Measurements from ENCODE around the gene UBE2F. TPM values are rescaled to one million over a fixed set of nuclear protein-coding genes. Genes with fewer than 3 reads are reported as not detected.

Gene UBE2F
- total and polyA plus RNA-seq, 2 experiments from 2014 or later, result 52.8 to 66.7 TPM

GRCh38 chr2:238061315-238062202, 94.7 kb downstream of the UBE2F start:
- Histone ChIP-seq H3K79me2 (peaks cover 17% of the 10 kb centered on the region), H3K36me3 (replicated peaks; ENCODE audit: insufficient read depth, low read depth) (no peaks in the 10 kb centered on the region), H3K27me3 (no peaks in the 10 kb centered on the region), H3K4me2 (peak overlapping the region; percentile 92), H2AFZ (peak overlapping the region; percentile 78), H3K9me2 (replicated peaks; ENCODE audit: insufficient read depth) (no peaks in the 10 kb centered on the region), H3K27ac (peak overlapping the region; percentile 73), H3K9me3 (ENCODE audit: low read depth) (no peaks in the 10 kb centered on the region), H3K4me3 (peak overlapping the region; percentile 54), H3K4me1 (ENCODE audit: insufficient read depth) (peaks cover 28% of the 10 kb centered on the region), H4K20me1 (ENCODE audit: insufficient read depth, poor library complexity, severe bottlenecking) (no peaks in the 10 kb centered on the region)
- TF ChIP-seq EZH2 (IDR thresholded peaks at IDR 0.05; ENCODE audit: borderline replicate concordance) (no peak), EZH2phosphoT487 (IDR thresholded peaks at IDR 0.05; ENCODE audit: low read depth, severe bottlenecking, unreplicated experiment) (no peak)
- TF ChIP-seq, protein P1, sequence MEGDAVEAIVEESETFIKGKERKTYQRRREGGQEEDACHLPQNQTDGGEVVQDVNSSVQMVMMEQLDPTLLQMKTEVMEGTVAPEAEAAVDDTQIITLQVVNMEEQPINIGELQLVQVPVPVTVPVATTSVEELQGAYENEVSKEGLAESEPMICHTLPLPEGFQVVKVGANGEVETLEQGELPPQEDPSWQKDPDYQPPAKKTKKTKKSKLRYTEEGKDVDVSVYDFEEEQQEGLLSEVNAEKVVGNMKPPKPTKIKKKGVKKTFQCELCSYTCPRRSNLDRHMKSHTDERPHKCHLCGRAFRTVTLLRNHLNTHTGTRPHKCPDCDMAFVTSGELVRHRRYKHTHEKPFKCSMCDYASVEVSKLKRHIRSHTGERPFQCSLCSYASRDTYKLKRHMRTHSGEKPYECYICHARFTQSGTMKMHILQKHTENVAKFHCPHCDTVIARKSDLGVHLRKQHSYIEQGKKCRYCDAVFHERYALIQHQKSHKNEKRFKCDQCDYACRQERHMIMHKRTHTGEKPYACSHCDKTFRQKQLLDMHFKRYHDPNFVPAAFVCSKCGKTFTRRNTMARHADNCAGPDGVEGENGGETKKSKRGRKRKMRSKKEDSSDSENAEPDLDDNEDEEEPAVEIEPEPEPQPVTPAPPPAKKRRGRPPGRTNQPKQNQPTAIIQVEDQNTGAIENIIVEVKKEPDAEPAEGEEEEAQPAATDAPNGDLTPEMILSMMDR (IDR thresholded peaks at IDR 0.05; ENCODE audit: poor library complexity), result no peak
- DNase-seq (ENCODE audit: low spot score), result peak; percentile 52
- 4% methylated on average over 29 of the region's 29 CpGs for WGBS (ENCODE audit: low lambda C conversion rate, missing lambda C conversion rate)

DNA sequence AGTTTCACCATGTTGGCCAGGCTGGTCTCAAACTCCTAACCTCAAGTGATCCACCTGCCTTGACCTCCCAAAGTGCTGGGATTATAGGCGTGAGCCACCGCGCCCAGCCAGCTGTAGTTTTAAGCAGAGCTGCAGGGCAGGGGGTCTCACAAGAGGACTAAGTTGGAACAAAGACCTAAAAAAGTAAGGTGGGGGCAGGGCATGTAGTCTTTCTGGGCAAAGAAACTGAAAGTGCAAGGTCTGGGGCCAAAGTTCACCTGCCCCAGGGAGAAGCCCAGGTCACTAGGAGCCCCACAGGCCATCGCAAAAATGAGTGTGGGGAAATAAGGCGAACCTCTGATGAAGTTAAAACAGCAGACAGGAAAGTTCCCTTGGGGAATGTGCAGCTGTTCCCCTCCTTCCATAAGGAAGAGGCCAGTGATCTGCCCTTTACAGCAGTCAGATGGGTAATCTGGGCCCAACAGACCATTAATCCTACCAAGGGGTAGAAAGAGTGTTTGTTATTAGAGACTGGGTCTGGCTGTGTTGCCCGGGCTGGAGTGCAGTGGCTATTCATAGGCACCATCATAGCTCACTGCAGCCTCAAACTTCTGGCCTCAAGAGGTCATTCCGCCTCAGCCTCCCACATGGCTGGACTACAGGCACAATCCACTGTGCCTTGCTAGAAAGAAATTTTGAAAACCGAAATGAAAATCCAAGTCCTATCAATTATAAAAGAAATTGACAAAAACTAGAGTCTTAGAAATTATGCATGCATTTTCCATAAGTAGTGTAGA, 96.8 kb downstream of the UBE2F start:
- no peak for DNase-seq (ENCODE audit: low spot score)
- Histone ChIP-seq H2AFZ (no peak overlapping the region), H3K4me1 (ENCODE audit: insufficient read depth) (peaks cover 28% of the 10 kb centered on the region)

GRCh38 chr2:238064376-238064775, 97.6 kb downstream of the UBE2F start:
- Histone ChIP-seq H2AFZ (no peak overlapping the region), H3K36me3 (replicated peaks; ENCODE audit: insufficient read depth, low read depth) (no peaks in the 10 kb centered on the region), H3K9me3 (ENCODE audit: low read depth) (no peaks in the 10 kb centered on the region), H3K4me3 (no peak overlapping the region), H3K27ac (peak overlapping the region; percentile 47), H3K9me2 (replicated peaks; ENCODE audit: insufficient read depth) (no peaks in the 10 kb centered on the region), H3K27me3 (no peaks in the 10 kb centered on the region), H4K20me1 (ENCODE audit: insufficient read depth, poor library complexity, severe bottlenecking) (no peaks in the 10 kb centered on the region), H3K4me2 (peak overlapping the region; percentile 23), H3K4me1 (ENCODE audit: insufficient read depth) (peaks cover 28% of the 10 kb centered on the region), H3K79me2 (peaks cover 17% of the 10 kb centered on the region)
- WGBS (ENCODE audit: low lambda C conversion rate, missing lambda C conversion rate), result 56% methylated on average over 7 of the region's 7 CpGs
- DNase-seq (ENCODE audit: low spot score), result peak; percentile 54
- no peak for TF ChIP-seq EZH2phosphoT487 (IDR thresholded peaks at IDR 0.05; ENCODE audit: low read depth, severe bottlenecking, unreplicated experiment)
- no peak for TF ChIP-seq EZH2 (IDR thresholded peaks at IDR 0.05; ENCODE audit: borderline replicate concordance)
- TF ChIP-seq, protein P1 (IDR thresholded peaks at IDR 0.05; ENCODE audit: poor library complexity), result no peak

More for the DNA sequence above, 96.8 kb downstream of the UBE2F start:
- H3K4me2 ChIP-seq, result peak overlapping the region; percentile 23
- peaks cover 17% of the 10 kb centered on the region for H3K79me2 ChIP-seq
- H4K20me1 ChIP-seq (ENCODE audit: insufficient read depth, poor library complexity, severe bottlenecking), result no peaks in the 10 kb centered on the region
- H3K36me3 ChIP-seq (replicated peaks; ENCODE audit: insufficient read depth, low read depth), result no peaks in the 10 kb centered on the region
- H3K27ac ChIP-seq, result peak overlapping the region; percentile 47
- no peaks in the 10 kb centered on the region for H3K9me2 ChIP-seq (replicated peaks; ENCODE audit: insufficient read depth)
- TF ChIP-seq, protein P1 (IDR thresholded peaks at IDR 0.05; ENCODE audit: poor library complexity), result no peak
- no peak overlapping the region for H3K4me3 ChIP-seq
- 83% methylated on average over 8 of the region's 8 CpGs for WGBS (ENCODE audit: low lambda C conversion rate, missing lambda C conversion rate)
- H3K9me3 ChIP-seq (ENCODE audit: low read depth), result no peaks in the 10 kb centered on the region
- H3K27me3 ChIP-seq, result no peaks in the 10 kb centered on the region
